B cell (primary cell): ENCODE data around the gene HMGXB3. TPM values are rescaled to one million over a fixed set of nuclear protein-coding genes. Genes with fewer than 3 reads are reported as not detected.

Experiments used
- ATAC-seq: fragments of 200-7000 bp; cut with Tn5 transposase; one replicate; pipeline ENCODE4 v1.10.0; 2021; ENCODE audit warnings: low read depth, mild to moderate bottlenecking, moderate number of reproducible peaks, moderate library complexity
- CTCF ChIA-PET: fragments of 350-600 bp; sonication (Branson Sonifier 250); formaldehyde crosslinking; loops from one replicate; lab custom pipeline; 2021; ENCODE audit warnings: antibody characterized with exemption, inconsistent platforms; lab: Charles Lee
- POLR2A ChIA-PET: fragments of 350-600 bp; sonication (Branson Sonifier 250); formaldehyde crosslinking; loops from one replicate; lab custom pipeline; 2021; ENCODE audit warnings: antibody characterized with exemption; lab: Charles Lee
- DNase-seq: peaks from one replicate; pipeline ENCODE4 v3.0.0; 2013
- H2AFZ ChIP-seq: 2 replicates; pipeline ENCODE4 v1.6.1; 2012; ENCODE audit warnings: mild to moderate bottlenecking, low read depth, low read length; ENCODE audit not compliant: insufficient read depth, poor library complexity, severe bottlenecking
- H3K27ac ChIP-seq, 2 donors: 1 replicate in 1 of 2; 2 replicates in 1 of 2; pipeline ENCODE4 v1.5.1; 2012 to 2013; ENCODE audit warnings: low read length in 2 of 2, mild to moderate bottlenecking in 2 of 2, moderate library complexity in 1 of 2
- H3K27me3 ChIP-seq, 4 experiments: fragments of 200-600 bp in 1 of 4; sonication (generic) in 1 of 4; replicated peaks in 1 of 4; 1 replicate in 2 of 4; 2 replicates in 2 of 4; pipeline versions ENCODE4 v1.6.1 to v1.7.0; 2013 to 2016; ENCODE audit warnings: low read length in 3 of 4, mild to moderate bottlenecking in 2 of 4, mixed read lengths in 1 of 4, moderate library complexity in 1 of 4; ENCODE audit not compliant: insufficient read depth in 4 of 4, control insufficient read depth in 3 of 4; ENCODE audit errors: control extremely low read depth in 1 of 4
- H3K36me3 ChIP-seq, 2 experiments: replicated peaks in 1 of 2; 1 replicate in 1 of 2; 2 replicates in 1 of 2; pipeline versions ENCODE4 v1.6.1 to v1.7.1; 2013; ENCODE audit warnings: low read length in 1 of 2; ENCODE audit not compliant: insufficient read depth in 2 of 2, control insufficient read depth in 1 of 2; ENCODE audit errors: control extremely low read depth in 1 of 2, extremely low read depth in 1 of 2
- H3K4me1 ChIP-seq, 2 donors: fragments of 200-600 bp in 1 of 2; sonication (generic) in 1 of 2; 1 replicate in 1 of 2; 2 replicates in 1 of 2; pipeline versions ENCODE4 v1.5.1 to v1.6.1; 2013 to 2017; ENCODE audit warnings: low read length in 2 of 2; ENCODE audit not compliant: control insufficient read depth in 2 of 2, insufficient read depth in 2 of 2
- H3K4me2 ChIP-seq: replicated peaks from 2 replicates; pipeline ENCODE3; 2012; ENCODE audit warnings: mild to moderate bottlenecking, low read depth, low read length; ENCODE audit not compliant: poor library complexity, severe bottlenecking
- H3K4me3 ChIP-seq, 5 experiments: fragments of 200-600 bp in 1 of 5; sonication (generic) in 1 of 5; 1 replicate in 3 of 5; 2 replicates in 2 of 5; pipeline versions ENCODE4 v1.5.1 to v1.7.0; 2011 to 2016; ENCODE audit warnings: low read length in 4 of 5, mild to moderate bottlenecking in 4 of 5, low read depth in 2 of 5, control low read depth in 1 of 5, moderate library complexity in 1 of 5; ENCODE audit not compliant: insufficient read depth in 1 of 5; ENCODE audit errors: control extremely low read depth in 1 of 5, extremely low read depth in 1 of 5
- H3K79me2 ChIP-seq: fragments of 200-600 bp; sonication (generic); one replicate; pipeline ENCODE4 v1.6.0; 2016; ENCODE audit warnings: low read length; ENCODE audit not compliant: control insufficient read depth, insufficient read depth
- H3K9ac ChIP-seq: fragments of 200-600 bp; sonication (generic); 2 replicates; pipeline ENCODE4 v1.6.1; 2017; ENCODE audit warnings: mild to moderate bottlenecking, low read length, moderate library complexity
- H3K9me3 ChIP-seq, 3 donors: one replicate each; pipeline versions ENCODE4 v1.6.1 to v1.7.1; 2013; ENCODE audit warnings: low read length in 2 of 3; ENCODE audit not compliant: control insufficient read depth in 2 of 3, insufficient read depth in 1 of 3; ENCODE audit errors: control extremely low read depth in 1 of 3
- H4K20me1 ChIP-seq: 2 replicates; pipeline ENCODE4 v1.6.0; 2012; ENCODE audit warnings: mild to moderate bottlenecking, low read length; ENCODE audit not compliant: insufficient read depth, control insufficient read depth, poor library complexity, severe bottlenecking
- H3K27ac Mint-ChIP-seq: one replicate; pipeline ENCODE4 v1.8.0; 2021; ENCODE audit warnings: mixed read lengths
- H3K27me3 Mint-ChIP-seq: one replicate; pipeline ENCODE4 v1.8.0; 2021; ENCODE audit warnings: mixed read lengths
- H3K4me1 Mint-ChIP-seq: one replicate; pipeline ENCODE4 v1.8.0; 2021; ENCODE audit warnings: mixed read lengths
- H3K4me3 Mint-ChIP-seq: one replicate; pipeline ENCODE4 v1.8.0; 2021; ENCODE audit warnings: mixed read lengths
- H3K9me3 Mint-ChIP-seq: one replicate; pipeline ENCODE4 v1.8.0; 2022; ENCODE audit warnings: mixed read lengths; ENCODE audit not compliant: insufficient read depth
- EZH2 ChIP-seq: IDR thresholded peaks from 2 replicates; pipeline ENCODE4 v1.6.1; 2012; ENCODE audit warnings: borderline replicate concordance, low read depth, mild to moderate bottlenecking, moderate library complexity, low read length; ENCODE audit not compliant: insufficient read depth, poor library complexity, severe bottlenecking
- WGBS: methylation state at CpG from one replicate; pipeline ENCODE4 v1.1.5; 2013; ENCODE audit warnings: missing lambda C conversion rate; ENCODE audit not compliant: insufficient coverage; 5-methylcytosine and 5-hydroxymethylcytosine counted together
- intact Hi-C: fragments of 100-400 bp; cut with micrococcal nuclease; formaldehyde crosslinking; loops from one replicate; pipeline ENCODE4 v1.10.0; 2022
- polyA plus RNA-seq: library from polyadenylated mRNA; depleted of rRNA; stranded (reverse); fragments of >200 nt; gene quantifications from 2 replicates; pipeline ENCODE4 v1.2.3, GENCODE V29; 2012
- total RNA-seq, 2 donors: library from RNA; stranded (reverse); fragments of 120-200 nt in 1 of 2; gene quantifications; 1 replicate in 1 of 2; 2 replicates in 1 of 2; pipeline versions ENCODE4 v1.2.3 to v1.2.4, GENCODE V29; 2013 to 2022
- TF ChIP-seq, protein P1 (sequence below): fragments of 200-600 bp; IDR thresholded peaks from one replicate; pipeline ENCODE4 v1.8.0; 2022; ENCODE audit warnings: antibody characterized with exemption, mild to moderate bottlenecking

The HMGXB3 gene
- total and polyA plus RNA-seq, 2 donors (not counting 1 experiment from before 2014, with no cell fraction given) = 28.5 to 35.7 TPM

DNA sequence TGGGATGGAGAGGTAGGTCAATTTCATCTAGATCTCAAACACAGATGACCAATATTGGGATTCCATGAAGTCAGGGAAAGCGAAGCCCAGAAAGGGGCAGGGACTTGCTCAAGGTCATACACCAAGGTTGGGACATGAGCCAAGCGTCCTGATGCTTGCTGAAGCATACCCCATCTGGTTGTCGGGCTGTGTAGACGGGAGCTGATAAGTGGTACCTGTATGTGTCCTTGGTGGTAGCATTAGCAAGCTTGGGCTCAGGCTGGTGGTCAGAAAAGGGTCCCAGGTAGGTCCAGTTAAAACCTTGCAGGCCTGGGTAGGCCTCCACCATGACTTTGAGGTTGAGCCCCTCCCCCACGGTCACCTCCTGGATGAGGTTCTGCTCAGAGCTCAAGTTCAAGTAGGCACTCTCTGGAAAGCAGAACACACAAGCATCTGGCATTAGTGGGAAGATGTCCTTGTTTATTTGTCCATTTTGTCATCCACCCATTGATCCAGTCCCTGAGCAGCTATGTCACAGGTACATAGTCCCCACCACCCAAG, 72.6 kb downstream of the HMGXB3 start:
- Mint-ChIP-seq H3K4me3 (no peak overlapping the region), H3K27me3 (no peaks in the 10 kb centered on the region), H3K4me1 (no peaks in the 10 kb centered on the region), H3K9me3 (no peaks in the 10 kb centered on the region), H3K27ac (no peak overlapping the region)
- Histone ChIP-seq H4K20me1 (no peaks in the 10 kb centered on the region), H3K4me3 (no peak overlapping the region), H3K9me3 (peaks cover 0 to 7% (median 3%) of the 10 kb centered on the region in 3 donors), H3K79me2 (no peaks in the 10 kb centered on the region), H3K36me3 (no peaks in the 10 kb centered on the region), H2AFZ (no peak overlapping the region), H3K27ac (no peak overlapping the region), H3K9ac (no peak overlapping the region), H3K4me1 (no peaks in the 10 kb centered on the region), H3K27me3 (peaks cover 0 to 3% (median 0%) of the 10 kb centered on the region in 4 experiments), H3K4me2 (no peak overlapping the region)
- ChIA-PET CTCF (interaction anchor here (0.9 kb wide), 1 partner anchor 9 kb away, joined by 5 read pairs; no protein-coding TSS in a partner anchor), POLR2A (no interaction called here)
- 86% methylated on average over 4 of the region's 5 CpGs for WGBS
- ATAC-seq (no peak), DNase-seq (no peak)
- intact Hi-C loops = no loop called here
- no peak for TF ChIP-seq EZH2
- TF ChIP-seq, protein P1, sequence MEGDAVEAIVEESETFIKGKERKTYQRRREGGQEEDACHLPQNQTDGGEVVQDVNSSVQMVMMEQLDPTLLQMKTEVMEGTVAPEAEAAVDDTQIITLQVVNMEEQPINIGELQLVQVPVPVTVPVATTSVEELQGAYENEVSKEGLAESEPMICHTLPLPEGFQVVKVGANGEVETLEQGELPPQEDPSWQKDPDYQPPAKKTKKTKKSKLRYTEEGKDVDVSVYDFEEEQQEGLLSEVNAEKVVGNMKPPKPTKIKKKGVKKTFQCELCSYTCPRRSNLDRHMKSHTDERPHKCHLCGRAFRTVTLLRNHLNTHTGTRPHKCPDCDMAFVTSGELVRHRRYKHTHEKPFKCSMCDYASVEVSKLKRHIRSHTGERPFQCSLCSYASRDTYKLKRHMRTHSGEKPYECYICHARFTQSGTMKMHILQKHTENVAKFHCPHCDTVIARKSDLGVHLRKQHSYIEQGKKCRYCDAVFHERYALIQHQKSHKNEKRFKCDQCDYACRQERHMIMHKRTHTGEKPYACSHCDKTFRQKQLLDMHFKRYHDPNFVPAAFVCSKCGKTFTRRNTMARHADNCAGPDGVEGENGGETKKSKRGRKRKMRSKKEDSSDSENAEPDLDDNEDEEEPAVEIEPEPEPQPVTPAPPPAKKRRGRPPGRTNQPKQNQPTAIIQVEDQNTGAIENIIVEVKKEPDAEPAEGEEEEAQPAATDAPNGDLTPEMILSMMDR = no peak

DNA sequence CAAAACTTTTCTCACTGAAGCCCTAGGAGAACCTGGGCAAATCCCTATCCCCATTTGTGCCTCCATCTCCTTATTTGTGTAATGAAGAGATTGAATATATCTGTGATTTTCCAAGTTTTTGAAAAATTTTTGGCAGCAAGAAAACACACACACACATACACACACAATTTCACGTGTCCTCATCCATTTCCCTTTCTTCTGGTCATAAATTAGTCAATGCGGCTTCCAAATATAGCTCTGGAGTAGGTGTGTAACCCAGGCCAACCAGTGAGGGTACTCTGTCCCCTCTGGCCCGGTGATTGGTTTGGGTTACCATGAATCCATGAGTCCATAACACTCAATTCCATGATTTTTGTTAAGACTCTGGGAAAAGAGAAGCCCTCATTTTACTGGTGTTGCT, 73.1 kb downstream of the HMGXB3 start:
- H3K27ac Mint-ChIP-seq = no peak overlapping the region
- no peaks in the 10 kb centered on the region for H3K4me1 Mint-ChIP-seq
- Histone ChIP-seq H3K4me2 (no peak overlapping the region), H2AFZ (no peak overlapping the region), H3K36me3 (no peaks in the 10 kb centered on the region), H4K20me1 (no peaks in the 10 kb centered on the region), H3K9me3 (peaks cover 0 to 7% (median 3%) of the 10 kb centered on the region in 3 donors), H3K9ac (no peak overlapping the region), H3K79me2 (no peaks in the 10 kb centered on the region), H3K4me1 (no peaks in the 10 kb centered on the region), H3K4me3 (no peak overlapping the region), H3K27me3 (peaks cover 0 to 3% (median 0%) of the 10 kb centered on the region in 4 experiments), H3K27ac (no peak overlapping the region)
- POLR2A ChIA-PET = no interaction called here
- ATAC-seq (no peak), DNase-seq (no peak)
- no peak overlapping the region for H3K4me3 Mint-ChIP-seq
- no peaks in the 10 kb centered on the region for H3K27me3 Mint-ChIP-seq
- no peak for TF ChIP-seq EZH2
- TF ChIP-seq, protein P1 = no peak
- CTCF ChIA-PET = interaction anchor here (0.7 to 0.9 kb wide), 2 partner anchors 10 to 18 kb away, joined by 4 to 5 read pairs; no protein-coding TSS in a partner anchor
- intact Hi-C loops = no loop called here
- 48% methylated on average over 3 of the region's 3 CpGs for WGBS
- H3K9me3 Mint-ChIP-seq = no peaks in the 10 kb centered on the region
